Measurements from ENCODE around the gene SGMS2.

DNA sequence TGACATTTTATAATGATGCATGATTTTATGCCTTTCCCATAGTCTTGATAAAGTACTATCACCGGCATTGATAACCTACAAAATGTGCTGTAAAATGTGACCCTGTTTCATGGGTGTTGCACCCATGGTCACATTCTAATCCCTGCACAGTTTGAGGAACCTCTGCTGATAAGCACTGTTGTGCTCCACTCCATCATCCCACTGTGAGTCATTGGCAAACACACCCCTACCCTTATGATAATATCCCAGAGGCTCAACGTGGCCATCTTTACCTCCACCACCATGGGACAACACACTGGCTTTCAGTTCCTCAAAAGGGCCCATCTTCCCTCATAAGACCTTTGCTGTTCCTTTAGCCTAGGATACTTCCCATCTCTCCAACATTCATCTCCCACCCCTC is 32.0 kb upstream of the SGMS2 start:
- TF ChIP-seq, protein P1, sequence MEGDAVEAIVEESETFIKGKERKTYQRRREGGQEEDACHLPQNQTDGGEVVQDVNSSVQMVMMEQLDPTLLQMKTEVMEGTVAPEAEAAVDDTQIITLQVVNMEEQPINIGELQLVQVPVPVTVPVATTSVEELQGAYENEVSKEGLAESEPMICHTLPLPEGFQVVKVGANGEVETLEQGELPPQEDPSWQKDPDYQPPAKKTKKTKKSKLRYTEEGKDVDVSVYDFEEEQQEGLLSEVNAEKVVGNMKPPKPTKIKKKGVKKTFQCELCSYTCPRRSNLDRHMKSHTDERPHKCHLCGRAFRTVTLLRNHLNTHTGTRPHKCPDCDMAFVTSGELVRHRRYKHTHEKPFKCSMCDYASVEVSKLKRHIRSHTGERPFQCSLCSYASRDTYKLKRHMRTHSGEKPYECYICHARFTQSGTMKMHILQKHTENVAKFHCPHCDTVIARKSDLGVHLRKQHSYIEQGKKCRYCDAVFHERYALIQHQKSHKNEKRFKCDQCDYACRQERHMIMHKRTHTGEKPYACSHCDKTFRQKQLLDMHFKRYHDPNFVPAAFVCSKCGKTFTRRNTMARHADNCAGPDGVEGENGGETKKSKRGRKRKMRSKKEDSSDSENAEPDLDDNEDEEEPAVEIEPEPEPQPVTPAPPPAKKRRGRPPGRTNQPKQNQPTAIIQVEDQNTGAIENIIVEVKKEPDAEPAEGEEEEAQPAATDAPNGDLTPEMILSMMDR (IDR thresholded peaks at IDR 0.05), result no peak
- no peak for TF ChIP-seq EZH2 (IDR thresholded peaks at IDR 0.05)
- TF ChIP-seq EZH2phosphoT487 (IDR thresholded peaks at IDR 0.05), result no peak

Measured in neural progenitor cell (in vitro differentiated cells).